Activated naive CD8-positive, alpha-beta T cell treated with anti-CD3 and anti-CD28 coated beads for 36 hours (primary cell): Measurements from ENCODE around the gene SPG7. TPM values are rescaled to one million over a fixed set of nuclear protein-coding genes. Genes with fewer than 3 reads are reported as not detected.
"Not testable (repeated sequence)": the region's sequence is repeated elsewhere in the genome, so short reads cannot be mapped to it uniquely, and the experiment has no call there.

Source experiments
- DNase-seq: peaks from one replicate; pipeline ENCODE4 v3.0.0; 2021
- H3K27ac Mint-ChIP-seq: one replicate; pipeline ENCODE4 v1.8.0; 2022; ENCODE audit warnings: mild to moderate bottlenecking, moderate library complexity, mixed read lengths
- H3K27me3 Mint-ChIP-seq: one replicate; pipeline ENCODE4 v1.8.0; 2022; ENCODE audit warnings: mild to moderate bottlenecking, mixed read lengths
- H3K36me3 Mint-ChIP-seq: one replicate; pipeline ENCODE4 v1.8.0; 2021; ENCODE audit warnings: mild to moderate bottlenecking, mixed read lengths
- H3K4me1 Mint-ChIP-seq: one replicate; pipeline ENCODE4 v1.8.0; 2021; ENCODE audit warnings: mixed read lengths
- H3K4me3 Mint-ChIP-seq: one replicate; pipeline ENCODE4 v1.8.0; 2022; ENCODE audit warnings: mild to moderate bottlenecking, moderate library complexity, mixed read lengths
- H3K9me3 Mint-ChIP-seq: one replicate; pipeline ENCODE4 v1.8.0; 2022; ENCODE audit warnings: mixed read lengths
- total RNA-seq, 2 experiments: library from RNA; stranded (reverse); gene quantifications; one replicate each; pipeline ENCODE4 v1.2.3, GENCODE V29; 2021

The SPG7 gene
- total RNA-seq, 2 experiments from 2014 or later: 63.1 to 76.7 TPM

- H3K36me3 Mint-ChIP-seq: peaks cover 3% of the 10 kb centered on the region
- H3K27ac Mint-ChIP-seq: no peak overlapping the region
- no peaks in the 10 kb centered on the region for H3K9me3 Mint-ChIP-seq
- DNase-seq: no peak
- H3K4me3 Mint-ChIP-seq: no peak overlapping the region
- peaks cover 24% of the 10 kb centered on the region for H3K27me3 Mint-ChIP-seq
- H3K4me1 Mint-ChIP-seq: peaks cover 18% of the 10 kb centered on the region
Observed at GRCh38 chr16:89569506-89570341, 61.5 kb downstream of the SPG7 start.

- Mint-ChIP-seq H3K27me3 (peaks cover 24% of the 10 kb centered on the region), H3K4me1 (peaks cover 12% of the 10 kb centered on the region), H3K36me3 (no peaks in the 10 kb centered on the region), H3K9me3 (no peaks in the 10 kb centered on the region), H3K4me3 (no peak overlapping the region), H3K27ac (no peak overlapping the region)
- no peak for DNase-seq
Observed at GRCh38 chr16:89570342-89570923, 62.2 kb downstream of the SPG7 start.

GRCh38 chr16:89570983-89571598 lies 62.9 kb downstream of the SPG7 start:
- H3K9me3 Mint-ChIP-seq: not testable (repeated sequence)

GRCh38 chr16:89571636-89572035 lies 63.4 kb downstream of the SPG7 start:
- Mint-ChIP-seq H3K27me3 (peaks cover 24% of the 10 kb centered on the region), H3K36me3 (no peaks in the 10 kb centered on the region), H3K4me1 (peaks cover 6% of the 10 kb centered on the region), H3K27ac (no peak overlapping the region), H3K9me3 (no peaks in the 10 kb centered on the region), H3K4me3 (no peak overlapping the region)
- no peak for DNase-seq

More at GRCh38 chr16:89570983-89571598, 62.9 kb downstream of the SPG7 start:
- H3K36me3 Mint-ChIP-seq, DNase-seq, H3K4me3 Mint-ChIP-seq, H3K27ac Mint-ChIP-seq, H3K4me1 Mint-ChIP-seq: not testable (repeated sequence)
- peaks cover 24% of the 10 kb centered on the region for H3K27me3 Mint-ChIP-seq

- Mint-ChIP-seq H3K27ac (no peak overlapping the region), H3K4me1 (peaks cover 6% of the 10 kb centered on the region), H3K9me3 (no peaks in the 10 kb centered on the region), H3K4me3 (no peak overlapping the region), H3K36me3 (no peaks in the 10 kb centered on the region), H3K27me3 (peaks cover 25% of the 10 kb centered on the region)
- DNase-seq: no peak
Observed at GRCh38 chr16:89572073-89572484, 63.9 kb downstream of the SPG7 start.

GRCh38 chr16:89572485-89573205 lies 64.4 kb downstream of the SPG7 start:
- Mint-ChIP-seq H3K4me3 (no peak overlapping the region), H3K36me3 (no peaks in the 10 kb centered on the region), H3K9me3 (no peaks in the 10 kb centered on the region), H3K4me1 (peaks cover 8% of the 10 kb centered on the region), H3K27me3 (peaks cover 29% of the 10 kb centered on the region), H3K27ac (no peak overlapping the region)
- DNase-seq: no peak

- H3K36me3 Mint-ChIP-seq: no peaks in the 10 kb centered on the region
- DNase-seq: no peak
- H3K4me3 Mint-ChIP-seq: no peak overlapping the region
Observed at GRCh38 chr16:89573826-89574680, 65.8 kb downstream of the SPG7 start.

GRCh38 chr16:89574681-89575246 lies 66.6 kb downstream of the SPG7 start:
- peak; percentile 81 for DNase-seq
- Mint-ChIP-seq H3K9me3 (no peaks in the 10 kb centered on the region), H3K36me3 (no peaks in the 10 kb centered on the region), H3K27ac (no peak overlapping the region), H3K4me1 (peaks cover 8% of the 10 kb centered on the region), H3K4me3 (peak overlapping the region; percentile 50), H3K27me3 (peaks cover 33% of the 10 kb centered on the region)

More at GRCh38 chr16:89573826-89574680, 65.8 kb downstream of the SPG7 start:
- no peak overlapping the region for H3K27ac Mint-ChIP-seq
- no peaks in the 10 kb centered on the region for H3K9me3 Mint-ChIP-seq
- H3K4me1 Mint-ChIP-seq: peaks cover 8% of the 10 kb centered on the region
- H3K27me3 Mint-ChIP-seq: peaks cover 33% of the 10 kb centered on the region

GRCh38 chr16:89575247-89576152 lies 67.3 kb downstream of the SPG7 start, which contains the start of gene CPNE7:
TSS of gene CPNE7 (plus strand) at chr16:89575758. CDS start at chr16:89575898, 140 bp downstream.
- no peaks in the 10 kb centered on the region for H3K9me3 Mint-ChIP-seq
- H3K4me1 Mint-ChIP-seq: peaks cover 8% of the 10 kb centered on the region
- peak; percentile 25 for DNase-seq

GRCh38 chr16:89576153-89577054 lies 68.2 kb downstream of the SPG7 start:
- no peak overlapping the region for H3K4me3 Mint-ChIP-seq
- no peaks in the 10 kb centered on the region for H3K9me3 Mint-ChIP-seq
- peaks cover 33% of the 10 kb centered on the region for H3K27me3 Mint-ChIP-seq
- H3K36me3 Mint-ChIP-seq: no peaks in the 10 kb centered on the region
- DNase-seq: no peak
- H3K27ac Mint-ChIP-seq: no peak overlapping the region
- H3K4me1 Mint-ChIP-seq: peaks cover 8% of the 10 kb centered on the region

More at GRCh38 chr16:89575247-89576152, 67.3 kb downstream of the SPG7 start, which contains the start of gene CPNE7:
- Mint-ChIP-seq H3K27me3 (peaks cover 33% of the 10 kb centered on the region), H3K36me3 (no peaks in the 10 kb centered on the region), H3K4me3 (peak within 1 kb of the TSS; percentile 50), H3K27ac (no peak within 1 kb of the TSS)

GRCh38 chr16:89577055-89577759 lies 69.0 kb downstream of the SPG7 start:
- Mint-ChIP-seq H3K9me3 (no peaks in the 10 kb centered on the region), H3K4me1 (peaks cover 3% of the 10 kb centered on the region), H3K4me3 (peak overlapping the region; percentile 32), H3K27me3 (peaks cover 26% of the 10 kb centered on the region), H3K27ac (no peak overlapping the region), H3K36me3 (no peaks in the 10 kb centered on the region)
- DNase-seq: no peak

- Mint-ChIP-seq H3K27ac (no peak overlapping the region), H3K27me3 (peaks cover 9% of the 10 kb centered on the region), H3K9me3 (no peaks in the 10 kb centered on the region), H3K4me3 (no peak overlapping the region), H3K4me1 (peaks cover 2% of the 10 kb centered on the region), H3K36me3 (no peaks in the 10 kb centered on the region)
- no peak for DNase-seq
Observed at GRCh38 chr16:89579351-89579750, 71.1 kb downstream of the SPG7 start.
